ENCODE results near the gene PLD5.
"Not testable (repeated sequence)": the region's sequence is repeated elsewhere in the genome, so short reads cannot be mapped to it uniquely, and the experiment has no call there.

The PLD5 gene

DNA sequence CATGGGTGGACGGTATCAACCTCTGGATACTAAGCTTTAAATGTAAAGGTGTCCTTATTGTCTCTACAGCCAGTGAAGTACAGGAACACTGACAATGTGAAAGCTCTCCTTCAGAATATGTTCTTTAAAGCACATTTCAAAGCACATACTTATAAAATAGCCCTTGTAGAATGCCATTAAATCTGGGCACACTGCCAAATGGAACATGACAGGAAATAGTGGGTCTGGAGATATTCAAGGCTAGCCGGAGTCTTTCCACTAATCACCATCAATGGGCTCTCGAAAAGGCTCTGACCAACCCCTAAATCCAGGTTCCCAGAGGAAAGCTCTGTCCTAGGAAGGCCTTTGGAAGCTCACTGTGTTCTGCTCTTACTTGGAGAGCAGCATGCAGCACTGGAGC lies 46.6 kb downstream of the PLD5 start:
- no peak for DNase-seq (ENCODE audit: low spot score)

GRCh38 chr1:242470774-242471173 lies 53.7 kb downstream of the PLD5 start:
- DNase-seq (ENCODE audit: low spot score) = no peak

DNA sequence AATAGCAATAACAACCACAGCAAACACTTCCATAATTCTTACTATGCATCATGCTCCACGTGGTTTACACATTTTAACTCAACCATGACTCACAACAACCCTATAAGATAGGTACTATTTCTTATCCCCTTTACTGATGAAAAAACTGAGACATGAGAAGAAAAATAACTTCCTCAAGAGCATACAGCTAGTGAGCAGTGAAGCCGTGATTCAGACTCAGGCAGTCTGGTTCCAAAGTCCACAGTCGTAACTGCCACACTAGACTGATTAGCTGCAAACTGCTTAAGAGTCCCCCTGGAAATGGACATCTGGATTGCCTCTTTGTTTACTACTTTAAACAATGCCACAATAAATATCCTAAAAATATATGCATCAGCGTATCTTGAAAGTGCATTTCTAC lies 55.7 kb downstream of the PLD5 start:
- DNase-seq (ENCODE audit: low spot score) = no peak

- peak; percentile 73 for DNase-seq (ENCODE audit: low spot score)
These were observed 56.8 kb downstream of the PLD5 start for GRCh38 chr1:242467556-242468145.

- no peak for DNase-seq (ENCODE audit: low spot score)
These were observed 61.6 kb downstream of the PLD5 start for GRCh38 chr1:242462867-242463266.

GRCh38 chr1:242459740-242460139 lies 64.8 kb downstream of the PLD5 start:
- DNase-seq (ENCODE audit: low spot score) = not testable (repeated sequence)

GRCh38 chr1:242456726-242457269 lies 67.7 kb downstream of the PLD5 start:
- no peak for DNase-seq (ENCODE audit: low spot score)

DNA sequence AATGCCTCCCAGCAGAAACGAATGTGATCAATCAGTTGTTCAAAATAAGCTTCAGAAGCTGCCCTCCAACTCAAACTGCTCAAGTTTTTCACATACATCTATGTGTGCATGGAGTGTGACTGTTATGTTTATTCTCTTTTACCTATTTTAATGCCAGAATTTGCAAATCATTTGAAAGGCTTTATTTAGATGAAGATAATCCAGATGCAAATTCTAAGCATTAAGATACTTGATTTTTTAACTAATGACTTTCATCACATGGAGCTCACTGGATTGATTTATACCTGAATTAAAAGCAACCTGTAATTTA lies 69.5 kb downstream of the PLD5 start:
- no peak for DNase-seq (ENCODE audit: low spot score)

GRCh38 chr1:242454262-242455051 lies 70.0 kb downstream of the PLD5 start:
- DNase-seq (ENCODE audit: low spot score) = peak; percentile 60

DNA sequence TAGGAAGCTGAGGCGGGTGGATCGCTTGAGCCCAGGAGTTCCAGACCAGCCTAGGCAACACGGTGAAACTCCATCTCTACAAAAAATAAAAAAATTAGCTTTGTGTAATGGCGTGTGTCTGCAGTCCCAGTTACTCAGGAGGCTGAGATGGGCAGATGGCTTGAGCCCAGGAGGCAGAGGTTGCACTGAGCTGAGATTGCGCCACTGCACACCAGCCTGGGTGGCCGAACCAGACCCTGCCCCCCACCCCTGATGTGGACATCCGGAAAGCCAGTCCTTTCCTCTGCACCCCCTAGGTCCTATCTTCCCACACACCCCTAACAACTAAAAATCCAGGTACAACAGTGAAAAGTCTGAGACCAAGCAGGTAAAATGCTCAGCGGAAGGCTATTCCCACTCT lies 71.9 kb downstream of the PLD5 start:
- DNase-seq (ENCODE audit: low spot score) = no peak

DNA sequence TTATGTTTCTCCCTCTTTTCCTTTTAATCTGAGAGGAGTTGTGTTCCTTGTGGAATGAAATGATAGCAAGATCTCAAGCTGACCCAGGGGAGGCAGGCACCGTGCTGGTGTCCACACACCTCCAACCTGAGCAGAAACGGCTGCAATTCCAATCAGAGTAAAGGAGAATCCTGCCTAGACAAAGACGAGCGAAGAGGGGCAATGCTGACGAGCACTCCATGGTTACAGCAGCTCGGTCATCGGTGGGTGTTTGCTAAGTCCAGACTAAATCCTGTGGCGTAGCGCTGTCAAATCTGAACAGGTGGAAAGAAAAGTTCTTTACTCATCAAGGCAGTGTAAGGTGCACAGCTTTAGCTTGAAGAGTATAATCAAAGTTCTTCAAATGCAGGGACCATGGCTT lies 74.8 kb downstream of the PLD5 start:
- no peak for DNase-seq (ENCODE audit: low spot score)

DNA sequence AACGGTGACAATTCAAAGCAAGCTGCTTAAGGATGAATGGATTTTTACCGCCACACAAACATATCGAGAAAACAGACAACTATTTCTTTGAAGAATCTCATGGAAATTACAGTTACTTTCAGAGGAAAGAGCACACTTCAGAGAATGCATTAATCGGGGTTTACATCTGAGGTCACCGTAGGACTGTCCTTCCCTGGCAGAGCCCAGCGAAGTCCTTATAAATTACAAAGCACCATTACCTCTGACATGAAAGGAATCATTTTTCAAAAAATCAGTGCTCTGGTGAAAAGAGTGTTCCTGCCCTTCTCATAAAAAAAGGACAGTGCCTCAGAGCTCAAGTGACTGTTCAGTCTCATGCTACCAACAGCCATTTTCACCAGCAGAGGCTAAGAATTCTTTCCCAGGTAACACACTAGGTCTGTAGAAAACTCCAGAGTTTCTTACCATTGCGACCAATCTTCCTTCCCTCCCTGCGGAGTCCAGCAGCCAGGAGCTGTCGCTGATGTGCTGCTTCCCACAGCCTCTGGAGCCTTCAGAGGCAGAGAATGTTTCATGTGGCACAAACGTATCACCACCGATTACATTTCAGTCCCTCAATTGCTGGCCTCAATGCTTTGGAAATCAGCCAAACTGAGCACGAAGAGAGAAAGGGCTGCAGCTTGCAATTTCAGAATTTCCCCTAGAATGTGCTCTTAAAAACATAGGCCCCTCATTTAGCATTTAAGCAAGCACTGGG lies 75.4 kb downstream of the PLD5 start:
- DNase-seq (ENCODE audit: low spot score) = no peak

DNA sequence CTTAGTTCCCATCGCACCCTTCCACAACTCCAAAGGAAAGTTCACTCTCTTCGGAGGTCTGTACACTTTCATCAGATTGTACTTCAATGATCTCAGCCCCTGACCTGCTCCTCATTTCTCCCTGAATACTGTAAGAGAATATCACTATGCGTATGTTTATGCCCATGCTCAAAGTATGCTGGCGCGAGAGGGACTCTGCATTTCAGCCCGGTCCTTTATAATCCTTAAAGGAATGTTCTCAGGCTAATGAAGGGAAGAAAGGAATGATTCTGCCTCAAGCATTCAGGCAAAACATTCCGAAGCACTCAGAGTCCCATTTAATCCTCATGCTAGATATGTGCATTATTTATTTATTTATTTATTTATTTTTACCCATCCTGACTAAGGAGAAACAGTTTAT lies 76.8 kb downstream of the PLD5 start:
- DNase-seq (ENCODE audit: low spot score) = no peak

GRCh38 chr1:242440757-242441156 lies 83.7 kb downstream of the PLD5 start:
- no peak for DNase-seq (ENCODE audit: low spot score)

GRCh38 chr1:242435200-242435599 lies 89.3 kb downstream of the PLD5 start:
- DNase-seq (ENCODE audit: low spot score) = no peak

- no peak for DNase-seq (ENCODE audit: low spot score)
These were observed 91.9 kb downstream of the PLD5 start for GRCh38 chr1:242432491-242433095.

DNA sequence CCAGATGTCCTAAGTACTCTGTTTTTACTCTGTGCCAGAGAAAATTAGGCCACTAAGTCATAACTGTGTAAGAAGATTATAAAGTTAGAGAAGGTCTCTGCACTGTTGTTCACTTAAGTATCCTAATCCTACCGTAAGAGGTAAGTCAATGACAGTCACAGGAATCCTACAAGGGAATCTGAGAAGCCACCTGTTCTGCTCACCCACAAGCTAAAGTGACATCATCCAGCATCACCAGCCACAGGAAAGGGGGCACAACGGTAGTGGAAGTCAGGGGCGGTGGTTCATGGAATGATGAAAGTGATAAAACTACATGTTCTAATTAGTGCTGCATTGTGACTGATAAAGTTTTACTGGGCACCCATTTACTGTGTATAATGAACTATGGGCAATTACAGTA lies 92.7 kb downstream of the PLD5 start:
- no peak for DNase-seq (ENCODE audit: low spot score)

DNA sequence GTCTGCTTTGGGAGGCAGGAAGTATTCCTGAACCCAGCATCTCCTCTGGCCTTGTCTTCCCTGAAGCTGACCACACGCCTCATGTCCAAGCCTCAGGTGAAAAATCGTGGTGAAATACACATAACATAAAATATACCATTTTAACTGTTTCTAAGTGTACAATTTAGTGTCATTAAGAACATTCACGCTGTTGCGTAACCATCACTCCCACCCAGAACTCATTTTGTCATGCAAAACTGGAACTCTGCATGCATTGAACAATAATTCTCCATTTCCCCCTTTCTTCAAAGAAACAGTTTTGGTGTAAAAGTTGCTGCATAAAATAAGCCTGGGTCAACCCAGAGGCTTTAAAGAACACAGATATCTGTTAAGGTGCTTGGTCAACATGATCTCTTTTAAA lies 93.5 kb downstream of the PLD5 start:
- no peak for DNase-seq (ENCODE audit: low spot score)

DNA sequence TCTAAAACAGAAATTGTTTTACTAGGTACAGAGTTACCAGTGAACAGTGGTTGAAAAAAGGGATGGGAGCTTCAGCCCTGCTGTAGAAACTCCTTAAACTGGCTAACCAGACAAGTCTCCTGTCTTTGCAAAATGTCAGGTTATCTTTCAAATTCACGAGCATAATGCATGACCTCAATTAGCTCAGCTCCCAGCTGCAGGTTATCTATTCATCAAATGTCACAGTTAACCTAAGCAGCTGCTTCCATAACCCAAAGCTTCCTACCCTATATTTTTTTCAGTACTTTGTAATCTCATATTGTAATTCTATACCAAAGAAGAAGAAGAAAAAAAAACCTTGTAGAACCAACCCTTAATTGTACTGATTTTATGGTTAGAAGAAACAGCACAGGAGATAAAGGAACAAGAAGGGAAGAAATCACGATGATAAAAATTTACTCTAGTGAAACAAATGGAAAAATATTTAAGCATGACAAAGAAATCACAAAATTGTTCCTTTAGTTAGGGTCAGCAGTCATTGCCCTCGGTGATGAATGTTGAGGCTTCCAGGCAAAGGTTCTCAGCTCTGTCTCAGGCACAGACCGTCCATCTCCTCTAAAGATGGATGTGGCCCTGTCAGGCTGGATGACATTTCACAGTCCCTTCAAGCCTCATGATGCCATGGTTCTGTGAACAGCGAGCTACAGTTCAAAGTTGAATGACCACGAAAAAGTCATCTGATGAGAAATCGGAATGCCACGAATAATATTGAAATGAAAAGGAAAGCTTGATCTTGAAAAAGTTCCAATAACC lies 95.9 kb downstream of the PLD5 start:
- DNase-seq (ENCODE audit: low spot score) = no peak

GRCh38 chr1:242427519-242427918 lies 97.0 kb downstream of the PLD5 start:
- no peak for DNase-seq (ENCODE audit: low spot score)

DNA sequence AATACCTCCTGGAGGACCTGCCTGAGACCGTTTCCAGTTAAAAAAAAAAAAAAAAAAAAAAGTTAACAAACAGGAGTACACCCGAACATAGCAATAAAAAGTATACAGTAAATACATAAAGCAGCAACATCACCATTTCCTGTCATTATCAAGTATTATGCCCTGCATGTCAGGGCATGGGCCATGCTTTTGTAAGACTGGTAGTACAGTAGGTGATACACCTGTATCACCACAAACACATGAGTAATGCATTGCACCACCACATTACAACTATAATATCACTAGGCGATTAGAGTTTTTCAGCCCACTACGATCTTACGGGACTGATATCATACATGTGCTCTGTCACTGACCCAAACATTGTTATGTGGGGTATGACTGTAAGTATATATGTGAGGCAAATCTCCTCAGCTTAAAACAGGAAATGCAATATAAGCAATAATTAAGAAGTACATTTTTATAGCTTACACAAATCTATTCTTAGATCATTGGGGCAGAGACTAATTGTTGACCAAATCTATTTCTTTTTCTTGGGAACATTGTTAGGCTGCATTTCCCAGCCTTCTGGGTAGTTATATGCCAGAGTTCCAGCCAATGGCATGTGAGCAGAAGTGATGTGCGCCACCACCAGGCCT lies 98.1 kb downstream of the PLD5 start:
- no peak for DNase-seq (ENCODE audit: low spot score)

All from D341Med (cell line).